A673 (cell line): ENCODE data around the gene MS4A12.

ENCODE experiments used
- EZH2 ChIP-seq: fragments of 200-600 bp; sonication (generic); IDR thresholded peaks from 2 replicates; pipeline ENCODE4 v1.6.1; 2017; ENCODE audit warnings: borderline replicate concordance, low read depth, mild to moderate bottlenecking, mixed read lengths, antibody characterized with exemption, low read length; ENCODE audit not compliant: poor library complexity, severe bottlenecking
- TF ChIP-seq, protein P1 (sequence below): fragments of 300-800, 200-600 bp; sonication (generic); conservative IDR thresholded peaks from 2 replicates; pipeline ENCODE4 v1.5.1; 2017; ENCODE audit warnings: low read depth, mild to moderate bottlenecking, antibody characterized with exemption, low read length, moderate library complexity, mixed read lengths

DNA sequence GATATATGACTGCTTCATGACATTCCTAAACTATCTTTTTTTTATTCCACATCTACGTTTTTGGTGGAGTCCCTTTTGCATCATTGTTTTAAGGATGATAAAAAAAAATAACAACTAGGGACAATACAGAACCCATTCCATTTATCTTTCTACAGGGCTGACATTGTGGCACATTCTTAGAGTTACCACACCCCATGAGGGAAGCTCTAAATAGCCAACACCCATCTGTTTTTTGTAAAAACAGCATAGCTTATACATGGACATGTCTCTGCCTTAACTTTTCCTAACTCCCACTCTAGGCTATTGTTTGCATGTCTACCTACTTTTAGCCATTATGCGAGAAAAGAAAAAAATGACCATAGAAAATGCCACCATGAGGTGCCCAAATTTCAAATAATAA, 23.7 kb upstream of the MS4A12 start:
- TF ChIP-seq, protein P1, sequence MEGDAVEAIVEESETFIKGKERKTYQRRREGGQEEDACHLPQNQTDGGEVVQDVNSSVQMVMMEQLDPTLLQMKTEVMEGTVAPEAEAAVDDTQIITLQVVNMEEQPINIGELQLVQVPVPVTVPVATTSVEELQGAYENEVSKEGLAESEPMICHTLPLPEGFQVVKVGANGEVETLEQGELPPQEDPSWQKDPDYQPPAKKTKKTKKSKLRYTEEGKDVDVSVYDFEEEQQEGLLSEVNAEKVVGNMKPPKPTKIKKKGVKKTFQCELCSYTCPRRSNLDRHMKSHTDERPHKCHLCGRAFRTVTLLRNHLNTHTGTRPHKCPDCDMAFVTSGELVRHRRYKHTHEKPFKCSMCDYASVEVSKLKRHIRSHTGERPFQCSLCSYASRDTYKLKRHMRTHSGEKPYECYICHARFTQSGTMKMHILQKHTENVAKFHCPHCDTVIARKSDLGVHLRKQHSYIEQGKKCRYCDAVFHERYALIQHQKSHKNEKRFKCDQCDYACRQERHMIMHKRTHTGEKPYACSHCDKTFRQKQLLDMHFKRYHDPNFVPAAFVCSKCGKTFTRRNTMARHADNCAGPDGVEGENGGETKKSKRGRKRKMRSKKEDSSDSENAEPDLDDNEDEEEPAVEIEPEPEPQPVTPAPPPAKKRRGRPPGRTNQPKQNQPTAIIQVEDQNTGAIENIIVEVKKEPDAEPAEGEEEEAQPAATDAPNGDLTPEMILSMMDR, result no peak
- no peak for TF ChIP-seq EZH2
